GM12874 (cell line): ENCODE measurements around the gene CEBPA.

Experiments
- CTCF ChIP-seq: IDR thresholded peaks from 2 replicates; pipeline ENCODE4 v1.5.1; 2011; ENCODE audit warnings: low read depth, mild to moderate bottlenecking, control low read depth, low read length, moderate library complexity; ENCODE audit not compliant: insufficient read depth

Gene CEBPA

GRCh38 chr19:33334271-33334670 is 31.9 kb upstream of the CEBPA start:
- no peak for TF ChIP-seq CTCF

GRCh38 chr19:33333642-33334041 is 31.3 kb upstream of the CEBPA start:
- no peak for TF ChIP-seq CTCF

- no peak for TF ChIP-seq CTCF
Measured at GRCh38 chr19:33333151-33333550, 30.8 kb upstream of the CEBPA start.

- TF ChIP-seq CTCF = no peak
Measured at GRCh38 chr19:33332248-33332647, 29.9 kb upstream of the CEBPA start.

- TF ChIP-seq CTCF = no peak
Measured at GRCh38 chr19:33329736-33330135, 27.4 kb upstream of the CEBPA start.

GRCh38 chr19:33329060-33329459 is 26.7 kb upstream of the CEBPA start:
- no peak for TF ChIP-seq CTCF

GRCh38 chr19:33325920-33326319 is 23.6 kb upstream of the CEBPA start:
- TF ChIP-seq CTCF = no peak

- TF ChIP-seq CTCF = no peak
Measured at GRCh38 chr19:33324628-33325027, 22.3 kb upstream of the CEBPA start.
